ENCODE data around the gene SLC38A6. TPM values are rescaled to one million over a fixed set of nuclear protein-coding genes. Genes with fewer than 3 reads are reported as not detected.

SLC38A6 gene
- total and polyA plus RNA-seq, 2 of the 13 experiments (the other 11 are each of a cell fraction or from before 2014, with no cell fraction given): 6.9 to 22.1 TPM

- H3K27me3 ChIP-seq (ENCODE audit: control insufficient read depth in 1 of 2, insufficient read depth in 2 of 2, low read length in 2 of 2): no peaks in the 10 kb centered on the region
- no peaks in the 10 kb centered on the region; the same call in 1 of the 2 replicates for H3K9me3 ChIP-seq (ENCODE audit: low read length)
- no peaks in the 10 kb centered on the region for H4K20me1 ChIP-seq (ENCODE audit: insufficient read depth, low read length)
- H3K4me3 ChIP-seq (replicated peaks in 1 of 3; ENCODE audit: insufficient read depth in 1 of 3, low read depth in 2 of 3, low read length in 3 of 3): no peak overlapping the region
- DNase-seq (ENCODE audit: low spot score) (no peak), ATAC-seq (no peak), FAIRE-seq (no peak)
- H3K4me2 ChIP-seq (ENCODE audit: low read depth, low read length): no peak overlapping the region
- in situ Hi-C loops (cut with HindIII; ENCODE audit: extremely low pct_ligation_motif_present, low pct_unique_long_range_greater_than_20kb): no loop called here
- no peak overlapping the region for H3K27ac ChIP-seq (ENCODE audit: extremely low read length, insufficient read depth, low read length)
- H3K9ac ChIP-seq (ENCODE audit: insufficient read depth, low read depth, low read length): no peak overlapping the region
- TF ChIP-seq ELF3 (CRISPR knock-in tag; IDR thresholded peaks at IDR 0.05) (no peak), RBM22 (optimal IDR thresholded peaks at IDR 0.05; ENCODE audit: low read length) (no peak), SRF (IDR thresholded peaks at IDR 0.05; ENCODE audit: low read depth, low read length) (no peak), SRY (CRISPR knock-in tag; IDR thresholded peaks at IDR 0.05) (no peak), SMYD3 (CRISPR knock-in tag; IDR thresholded peaks at IDR 0.05) (no peak), PAX8 (CRISPR knock-in tag; IDR thresholded peaks at IDR 0.05; ENCODE audit: borderline replicate concordance) (no peak), HOXA3 (CRISPR knock-in tag; IDR thresholded peaks at IDR 0.05) (no peak)
- TF ChIP-seq, protein P1, sequence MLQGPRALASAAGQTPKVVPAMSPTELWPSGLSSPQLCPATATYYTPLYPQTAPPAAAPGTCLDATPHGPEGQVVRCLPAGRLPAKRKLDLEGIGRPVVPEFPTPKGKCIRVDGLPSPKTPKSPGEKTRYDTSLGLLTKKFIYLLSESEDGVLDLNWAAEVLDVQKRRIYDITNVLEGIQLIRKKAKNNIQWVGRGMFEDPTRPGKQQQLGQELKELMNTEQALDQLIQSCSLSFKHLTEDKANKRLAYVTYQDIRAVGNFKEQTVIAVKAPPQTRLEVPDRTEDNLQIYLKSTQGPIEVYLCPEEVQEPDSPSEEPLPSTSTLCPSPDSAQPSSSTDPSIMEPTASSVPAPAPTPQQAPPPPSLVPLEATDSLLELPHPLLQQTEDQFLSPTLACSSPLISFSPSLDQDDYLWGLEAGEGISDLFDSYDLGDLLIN (CRISPR knock-in tag; IDR thresholded peaks at IDR 0.05; ENCODE audit: borderline replicate concordance): no peak
- BruUV-seq (replicated peaks): no TSS peak
- ChIA-PET CTCF (ENCODE audit: low intra/inter-chr PET ratio, low total read pairs) (no interaction called here), POLR2A (no interaction called here)
- peaks cover 24% of the 10 kb centered on the region for H3K4me1 ChIP-seq (ENCODE audit: insufficient read depth, low read length)
- intact Hi-C loops (cut with micrococcal nuclease; ENCODE audit: unreplicated experiment): no loop called here
- no peaks in the 10 kb centered on the region for H3K36me3 ChIP-seq (replicated peaks in 1 of 2; ENCODE audit: control insufficient read depth in 1 of 2, insufficient read depth in 2 of 2, low read length in 2 of 2)
- no peak overlapping the region for H2AFZ ChIP-seq (ENCODE audit: low read length)
- no peaks in the 10 kb centered on the region for H3K79me2 ChIP-seq (ENCODE audit: insufficient read depth, low read length)
These were observed 117.7 kb downstream of the SLC38A6 start for GRCh38 chr14:61098721-61099120.

- no peak for ATAC-seq
- no TSS peak for BruUV-seq (replicated peaks)
- ChIA-PET CTCF (ENCODE audit: low intra/inter-chr PET ratio, low total read pairs) (no interaction called here), POLR2A (no interaction called here)
- Histone ChIP-seq H3K4me2 (ENCODE audit: low read depth, low read length) (no peak overlapping the region), H3K27ac (ENCODE audit: extremely low read length, insufficient read depth, low read length) (no peak overlapping the region), H3K4me1 (ENCODE audit: insufficient read depth, low read length) (peaks cover 30% of the 10 kb centered on the region), H4K20me1 (ENCODE audit: insufficient read depth, low read length) (no peaks in the 10 kb centered on the region), H3K79me2 (ENCODE audit: insufficient read depth, low read length) (no peaks in the 10 kb centered on the region), H3K27me3 (ENCODE audit: control insufficient read depth in 1 of 2, insufficient read depth in 2 of 2, low read length in 2 of 2) (no peaks in the 10 kb centered on the region), H3K9ac (ENCODE audit: insufficient read depth, low read depth, low read length) (no peak overlapping the region), H3K9me3 (ENCODE audit: low read length) (no peaks in the 10 kb centered on the region; the same call in 1 of the 2 replicates), H3K36me3 (replicated peaks in 1 of 2; ENCODE audit: control insufficient read depth in 1 of 2, insufficient read depth in 2 of 2, low read length in 2 of 2) (no peaks in the 10 kb centered on the region), H2AFZ (ENCODE audit: low read length) (no peak overlapping the region), H3K4me3 (replicated peaks in 1 of 3; ENCODE audit: insufficient read depth in 1 of 3, low read depth in 2 of 3, low read length in 3 of 3) (no peak overlapping the region)
- intact Hi-C loops (cut with micrococcal nuclease; ENCODE audit: unreplicated experiment): no loop called here
- 70% methylated on average over 4 of the region's 4 CpGs for WGBS (ENCODE audit: low lambda C conversion rate)
- in situ Hi-C loops (cut with HindIII; ENCODE audit: extremely low pct_ligation_motif_present, low pct_unique_long_range_greater_than_20kb): no loop called here
- no peak for DNase-seq (ENCODE audit: low spot score)
- no peak for FAIRE-seq
- TF ChIP-seq MBD4 (IDR thresholded peaks at IDR 0.05; ENCODE audit: borderline replicate concordance, low read length) (no peak), PCBP1 (IDR thresholded peaks at IDR 0.05; ENCODE audit: borderline replicate concordance, low read depth, low read length) (no peak), ZFP1 (CRISPR knock-in tag; IDR thresholded peaks at IDR 0.05) (no peak), ZNF598 (CRISPR knock-in tag; IDR thresholded peaks at IDR 0.05; ENCODE audit: borderline replicate concordance) (no peak), ZNF720 (CRISPR knock-in tag; IDR thresholded peaks at IDR 0.05) (no peak), ZNF124 (CRISPR knock-in tag; IDR thresholded peaks at IDR 0.05) (no peak), ZNF121 (CRISPR knock-in tag; IDR thresholded peaks at IDR 0.05) (no peak), ZNF234 (CRISPR knock-in tag; conservative IDR thresholded peaks at IDR 0.05) (no peak), CBFB (CRISPR knock-in tag; IDR thresholded peaks at IDR 0.05) (no peak), SRF (IDR thresholded peaks at IDR 0.05; ENCODE audit: low read depth, low read length) (no peak), ZSCAN29 (CRISPR knock-in tag; conservative IDR thresholded peaks at IDR 0.05) (no peak)
- TF ChIP-seq, protein P2, sequence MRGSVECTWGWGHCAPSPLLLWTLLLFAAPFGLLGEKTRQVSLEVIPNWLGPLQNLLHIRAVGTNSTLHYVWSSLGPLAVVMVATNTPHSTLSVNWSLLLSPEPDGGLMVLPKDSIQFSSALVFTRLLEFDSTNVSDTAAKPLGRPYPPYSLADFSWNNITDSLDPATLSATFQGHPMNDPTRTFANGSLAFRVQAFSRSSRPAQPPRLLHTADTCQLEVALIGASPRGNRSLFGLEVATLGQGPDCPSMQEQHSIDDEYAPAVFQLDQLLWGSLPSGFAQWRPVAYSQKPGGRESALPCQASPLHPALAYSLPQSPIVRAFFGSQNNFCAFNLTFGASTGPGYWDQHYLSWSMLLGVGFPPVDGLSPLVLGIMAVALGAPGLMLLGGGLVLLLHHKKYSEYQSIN (CRISPR knock-in tag; IDR thresholded peaks at IDR 0.05; ENCODE audit: borderline replicate concordance): no peak
These were observed 118.3 kb downstream of the SLC38A6 start for GRCh38 chr14:61099216-61099835.

All from HepG2 (cell line).